Activated CD8-positive, alpha-beta memory T cell treated with anti-CD3 and anti-CD28 coated beads, Interleukin-2, amount 50 U/mL, for 24 hours (primary cell): Measurements from ENCODE around the gene INSIG1.
A peak's percentile ranks its signal among the peaks of the same experiment; 100 is the strongest.

Experiments
- DNase-seq: peaks from one replicate; pipeline ENCODE4 v3.0.0-alpha.2; 2020; ENCODE audit errors: extremely low read depth

INSIG1 gene

GRCh38 chr7:155297517-155298287, at the start of gene INSIG1:
Gene INSIG1, plus strand, starts transcription at chr7:155297878. Its CDS starts 408 bp downstream, at chr7:155298286.
- peak; percentile 66 for DNase-seq

- no peak for DNase-seq
These were observed 49.3 kb upstream of the INSIG1 start for GRCh38 chr7:155248366-155248756.

- DNase-seq = no peak
These were observed 45.8 kb upstream of the INSIG1 start for GRCh38 chr7:155251831-155252230.

GRCh38 chr7:155252444-155252887, 45.2 kb upstream of the INSIG1 start:
- no peak for DNase-seq

GRCh38 chr7:155252892-155253501, 44.7 kb upstream of the INSIG1 start:
- DNase-seq = no peak

- no peak for DNase-seq
These were observed 43.7 kb upstream of the INSIG1 start for GRCh38 chr7:155254018-155254417.

GRCh38 chr7:155255071-155255470, 42.6 kb upstream of the INSIG1 start:
- DNase-seq = no peak

GRCh38 chr7:155255621-155256020, 42.1 kb upstream of the INSIG1 start:
- DNase-seq = no peak

- DNase-seq = no peak
These were observed 41.5 kb upstream of the INSIG1 start for GRCh38 chr7:155256081-155256760.

- no peak for DNase-seq
These were observed 40.8 kb upstream of the INSIG1 start for GRCh38 chr7:155256761-155257481.

- no peak for DNase-seq
These were observed 40.0 kb upstream of the INSIG1 start for GRCh38 chr7:155257482-155258225.

- no peak for DNase-seq
These were observed 39.5 kb upstream of the INSIG1 start for GRCh38 chr7:155258226-155258560.

GRCh38 chr7:155259866-155260497, 37.7 kb upstream of the INSIG1 start:
- no peak for DNase-seq

- DNase-seq = no peak
These were observed 37.2 kb upstream of the INSIG1 start for GRCh38 chr7:155260498-155260872.

GRCh38 chr7:155261031-155261985, 36.4 kb upstream of the INSIG1 start:
- no peak for DNase-seq

GRCh38 chr7:155262031-155262430, 35.6 kb upstream of the INSIG1 start:
- no peak for DNase-seq

GRCh38 chr7:155263051-155263450, 34.6 kb upstream of the INSIG1 start:
- no peak for DNase-seq

- DNase-seq = no peak
These were observed 34.0 kb upstream of the INSIG1 start for GRCh38 chr7:155263581-155264143.

GRCh38 chr7:155265144-155265543, 32.5 kb upstream of the INSIG1 start:
- DNase-seq = no peak

GRCh38 chr7:155265961-155266360, 31.7 kb upstream of the INSIG1 start:
- DNase-seq = no peak
